Tibial nerve (tissue), 3 donors: Measurements from ENCODE around the gene ZNF335.
A peak's percentile ranks its signal among the peaks of the same experiment; 100 is the strongest.

Source experiments
- CTCF ChIP-seq, 5 experiments: fragments of 200-600 bp in 3 of 5; fragments of 450-650 bp in 2 of 5; sonication (generic) in 3 of 5; IDR thresholded peaks; one replicate each; pipeline ENCODE4 v1.5.1; 2016 to 2019; ENCODE audit warnings: antibody characterized with exemption in 5 of 5, mild to moderate bottlenecking in 3 of 5, moderate library complexity in 2 of 5
- POLR2A ChIP-seq, 2 donors: fragments of 450-650 bp; IDR thresholded peaks; one replicate each; pipeline ENCODE4 v1.6.1; 2017; ENCODE audit warnings: antibody characterized with exemption in 2 of 2, mild to moderate bottlenecking in 2 of 2, moderate library complexity in 2 of 2

- no peak for TF ChIP-seq POLR2A (IDR thresholded peaks at IDR 0.05)
- peak in 1 of 5 experiments; percentile 32 for TF ChIP-seq CTCF (IDR thresholded peaks at IDR 0.05)
These were observed 38.5 kb downstream of the ZNF335 start for GRCh38 chr20:45933266-45934045.
